Endothelial cell (in vitro differentiated cells): ENCODE measurements around the gene TGIF2. TPM values are rescaled to one million over a fixed set of nuclear protein-coding genes. Genes with fewer than 3 reads are reported as not detected.
A peak's percentile ranks its signal among the peaks of the same experiment; 100 is the strongest.

Experiments
- DNase-seq: peaks from one replicate; pipeline ENCODE4 v3.0.0; 2021; ENCODE audit warnings: low spot score
- H3K27ac Mint-ChIP-seq: one replicate; pipeline ENCODE4 v1.8.0; 2021; ENCODE audit warnings: mixed read lengths, inconsistent platforms; ENCODE audit not compliant: unreplicated experiment
- H3K27me3 Mint-ChIP-seq: one replicate; pipeline ENCODE4 v1.8.0; 2021; ENCODE audit warnings: mild to moderate bottlenecking, moderate library complexity, mixed read lengths, inconsistent platforms; ENCODE audit not compliant: unreplicated experiment
- H3K36me3 Mint-ChIP-seq: one replicate; pipeline ENCODE4 v1.8.0; 2021; ENCODE audit warnings: mild to moderate bottlenecking, low read depth, mixed read lengths, inconsistent platforms; ENCODE audit not compliant: unreplicated experiment
- H3K4me1 Mint-ChIP-seq: one replicate; pipeline ENCODE4 v1.8.0; 2021; ENCODE audit warnings: mild to moderate bottlenecking, mixed read lengths, inconsistent platforms; ENCODE audit not compliant: unreplicated experiment
- H3K4me3 Mint-ChIP-seq: one replicate; pipeline ENCODE4 v1.8.0; 2021; ENCODE audit warnings: mild to moderate bottlenecking, mixed read lengths, inconsistent platforms; ENCODE audit not compliant: unreplicated experiment
- H3K9me3 Mint-ChIP-seq: one replicate; pipeline ENCODE4 v1.8.0; 2021; ENCODE audit warnings: mixed read lengths, inconsistent platforms; ENCODE audit not compliant: unreplicated experiment
- total RNA-seq: library from RNA; stranded (reverse); fragmentation: NEBNext Ultra II Directional; extraction: Animal tissue kit (Norgen Biotek cat#: 25700); gene quantifications from one replicate; pipeline ENCODE4 v1.2.1, GENCODE V29; 2021; ENCODE audit not compliant: unreplicated experiment
- TF ChIP-seq, protein P1 (sequence below): fragments of 200-600 bp; sonication (generic); IDR thresholded peaks from one replicate; pipeline ENCODE4 v1.5.0; 2021; ENCODE audit warnings: antibody characterized with exemption; ENCODE audit not compliant: unreplicated experiment

The TGIF2 gene
- total RNA-seq, 1 donor from 2014 or later: 43.7 TPM

GRCh38 chr20:36591854-36592641, 18.7 kb downstream of the TGIF2 start:
- Mint-ChIP-seq H3K36me3 (peaks cover 22% of the 10 kb centered on the region), H3K27ac (peak overlapping the region; percentile 38), H3K9me3 (no peaks in the 10 kb centered on the region), H3K4me1 (peaks cover 15% of the 10 kb centered on the region), H3K4me3 (peak overlapping the region; percentile 59), H3K27me3 (peaks cover 1% of the 10 kb centered on the region)
- TF ChIP-seq, protein P1, sequence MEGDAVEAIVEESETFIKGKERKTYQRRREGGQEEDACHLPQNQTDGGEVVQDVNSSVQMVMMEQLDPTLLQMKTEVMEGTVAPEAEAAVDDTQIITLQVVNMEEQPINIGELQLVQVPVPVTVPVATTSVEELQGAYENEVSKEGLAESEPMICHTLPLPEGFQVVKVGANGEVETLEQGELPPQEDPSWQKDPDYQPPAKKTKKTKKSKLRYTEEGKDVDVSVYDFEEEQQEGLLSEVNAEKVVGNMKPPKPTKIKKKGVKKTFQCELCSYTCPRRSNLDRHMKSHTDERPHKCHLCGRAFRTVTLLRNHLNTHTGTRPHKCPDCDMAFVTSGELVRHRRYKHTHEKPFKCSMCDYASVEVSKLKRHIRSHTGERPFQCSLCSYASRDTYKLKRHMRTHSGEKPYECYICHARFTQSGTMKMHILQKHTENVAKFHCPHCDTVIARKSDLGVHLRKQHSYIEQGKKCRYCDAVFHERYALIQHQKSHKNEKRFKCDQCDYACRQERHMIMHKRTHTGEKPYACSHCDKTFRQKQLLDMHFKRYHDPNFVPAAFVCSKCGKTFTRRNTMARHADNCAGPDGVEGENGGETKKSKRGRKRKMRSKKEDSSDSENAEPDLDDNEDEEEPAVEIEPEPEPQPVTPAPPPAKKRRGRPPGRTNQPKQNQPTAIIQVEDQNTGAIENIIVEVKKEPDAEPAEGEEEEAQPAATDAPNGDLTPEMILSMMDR: no peak
- peak; percentile 43 for DNase-seq

DNA sequence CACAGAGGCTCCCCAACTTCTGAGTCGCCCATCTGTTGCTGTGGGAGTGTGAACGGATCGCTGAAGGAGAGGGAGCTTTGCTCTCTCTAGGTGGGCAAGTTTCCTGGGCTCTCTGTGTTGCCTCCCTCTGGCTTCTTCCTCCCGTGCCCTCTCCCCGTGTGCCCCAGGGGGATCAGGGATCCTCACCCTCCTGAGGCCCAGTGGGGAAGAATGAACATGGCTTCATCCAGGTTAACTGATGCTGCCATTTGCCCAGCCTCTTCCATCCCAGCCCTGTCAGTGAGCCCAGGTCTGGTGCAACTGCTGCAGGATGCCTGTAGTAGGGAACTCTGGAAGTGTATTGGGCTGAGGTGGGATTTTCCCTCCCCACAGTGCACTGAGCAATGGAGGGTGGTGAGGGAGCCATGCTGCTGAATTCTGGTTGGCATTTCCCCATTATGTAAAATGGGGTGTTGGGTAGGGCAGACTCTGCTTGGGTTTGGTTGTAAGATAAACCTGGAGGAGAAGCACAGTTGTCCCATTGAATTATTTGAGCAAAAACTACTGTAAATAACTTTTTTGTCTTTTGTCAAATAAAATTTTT, 20.0 kb downstream of the TGIF2 start:
- Mint-ChIP-seq H3K36me3 (peaks cover 17% of the 10 kb centered on the region), H3K4me1 (peaks cover 16% of the 10 kb centered on the region), H3K9me3 (no peaks in the 10 kb centered on the region), H3K27me3 (peaks cover 3% of the 10 kb centered on the region), H3K27ac (peak overlapping the region; percentile 38), H3K4me3 (no peak overlapping the region)
- no peak for DNase-seq
- TF ChIP-seq, protein P1: no peak

DNA sequence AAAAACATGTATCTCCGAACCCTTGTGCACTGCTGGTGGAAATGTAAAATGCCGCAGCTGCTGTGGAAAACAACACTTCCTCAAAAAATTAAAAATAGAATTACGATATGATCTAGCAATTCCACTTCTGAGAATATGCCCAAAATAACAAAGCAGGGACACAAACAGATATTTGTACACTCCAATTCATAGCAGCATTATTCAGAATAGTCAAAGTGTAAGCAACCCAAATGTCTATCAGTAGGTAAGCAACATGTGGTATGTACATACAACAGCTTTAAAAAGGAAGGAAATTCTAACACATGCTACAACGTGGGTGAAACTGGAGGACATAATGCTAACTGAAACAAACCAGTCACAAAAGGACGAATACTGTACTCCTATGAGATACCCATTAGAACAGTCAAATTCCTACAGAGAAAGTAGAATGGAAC, 26.5 kb downstream of the TGIF2 start:
- H3K4me3 Mint-ChIP-seq: no peak overlapping the region
- peaks cover 6% of the 10 kb centered on the region for H3K27me3 Mint-ChIP-seq
- no peak overlapping the region for H3K27ac Mint-ChIP-seq
- DNase-seq: no peak
- H3K9me3 Mint-ChIP-seq: no peaks in the 10 kb centered on the region
- TF ChIP-seq, protein P1: no peak
- peaks cover 4% of the 10 kb centered on the region for H3K4me1 Mint-ChIP-seq
- H3K36me3 Mint-ChIP-seq: no peaks in the 10 kb centered on the region

GRCh38 chr20:36601540-36601939, 28.1 kb downstream of the TGIF2 start:
- TF ChIP-seq, protein P1: no peak
- Mint-ChIP-seq H3K36me3 (no peaks in the 10 kb centered on the region), H3K27ac (no peak overlapping the region), H3K9me3 (no peaks in the 10 kb centered on the region), H3K4me3 (no peak overlapping the region), H3K4me1 (peaks cover 11% of the 10 kb centered on the region), H3K27me3 (peaks cover 11% of the 10 kb centered on the region)
- DNase-seq: no peak

- H3K9me3 Mint-ChIP-seq: no peaks in the 10 kb centered on the region
- no peak for DNase-seq
- H3K27me3 Mint-ChIP-seq: peaks cover 9% of the 10 kb centered on the region
- H3K36me3 Mint-ChIP-seq: peaks cover 17% of the 10 kb centered on the region
- peak overlapping the region; percentile 78 for H3K27ac Mint-ChIP-seq
- peak overlapping the region; percentile 100 for H3K4me3 Mint-ChIP-seq
- H3K4me1 Mint-ChIP-seq: peaks cover 17% of the 10 kb centered on the region
- TF ChIP-seq, protein P1: no peak
Observed at GRCh38 chr20:36604952-36605398, 31.6 kb downstream of the TGIF2 start.
